HG03432 (cell line): ENCODE measurements around the gene ME1.
"Not testable (repeated sequence)": the region's sequence is repeated elsewhere in the genome, so short reads cannot be mapped to it uniquely, and the experiment has no call there.

Source experiments
- ATAC-seq: cut with Tn5 transposase; IDR thresholded peaks from one replicate; pipeline ENCODE4 v1.9.1; 2021; ENCODE audit warnings: mild to moderate bottlenecking, moderate library complexity; ENCODE audit not compliant: unreplicated experiment

ME1 gene

DNA sequence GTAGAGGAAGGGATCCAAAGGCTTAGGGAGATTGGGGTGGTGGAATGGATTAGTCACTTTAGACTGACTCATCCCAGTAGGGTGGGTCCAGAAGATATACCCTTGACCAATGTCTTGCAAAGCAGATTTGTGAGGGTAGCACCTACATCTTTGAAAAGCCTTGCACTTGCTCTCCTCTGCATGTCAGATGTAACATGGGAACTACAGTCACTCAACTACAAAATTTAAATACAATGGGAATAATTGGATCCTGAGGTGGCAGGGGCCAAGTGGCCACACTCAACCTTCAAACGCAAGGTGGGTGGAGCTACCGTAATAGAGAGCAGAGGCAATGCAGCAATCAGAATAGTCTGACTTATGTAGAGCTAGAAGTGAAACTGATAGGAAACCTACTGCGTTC, 71.2 kb downstream of the ME1 start:
- ATAC-seq: no peak

DNA sequence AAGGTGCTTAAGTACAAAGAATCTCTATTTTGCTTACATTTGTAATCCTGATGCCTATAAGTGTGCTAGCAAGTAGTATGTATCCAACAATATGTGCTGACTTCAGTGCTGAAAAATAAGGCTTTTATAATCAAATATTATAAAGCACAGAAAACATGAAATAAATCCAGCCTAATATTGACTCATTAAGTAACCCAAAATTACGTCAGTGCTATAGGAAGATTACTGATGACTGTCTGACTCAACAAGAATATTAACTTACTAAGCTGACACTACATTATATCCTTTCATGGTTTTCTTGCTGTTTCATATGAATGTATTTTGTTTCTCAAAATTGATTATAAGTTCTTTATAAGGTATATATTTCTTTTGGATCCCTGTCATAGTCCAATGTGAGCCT, 76.1 kb downstream of the ME1 start:
- no peak for ATAC-seq

DNA sequence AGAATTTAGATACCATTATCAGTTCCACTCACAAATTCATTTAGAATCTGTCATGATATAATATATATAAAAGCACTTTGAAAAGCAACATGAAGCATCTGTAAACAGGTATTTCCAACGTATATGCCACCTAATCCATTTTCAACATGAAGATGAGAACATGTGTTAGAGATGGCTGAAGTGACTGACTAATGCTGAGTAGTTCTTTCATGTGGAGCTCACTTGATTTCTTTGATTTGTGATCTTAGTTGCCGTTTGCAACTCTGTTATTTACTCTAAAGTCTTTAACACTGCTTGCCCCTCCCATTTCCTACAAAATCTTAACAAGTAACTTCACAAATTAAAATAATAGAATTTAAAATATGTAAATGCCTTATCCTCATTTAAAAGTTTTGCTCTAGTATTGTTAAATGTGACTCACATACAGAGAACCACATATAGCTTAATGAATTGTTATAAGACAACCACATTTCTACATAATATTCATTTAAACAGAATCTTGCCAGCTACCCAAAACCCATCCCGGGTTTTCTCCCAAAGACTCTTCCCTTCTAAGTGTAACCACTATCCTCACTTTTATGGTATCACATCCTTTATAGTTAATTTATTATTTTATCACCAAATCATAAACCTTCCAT, 78.3 kb downstream of the ME1 start:
- ATAC-seq: no peak

DNA sequence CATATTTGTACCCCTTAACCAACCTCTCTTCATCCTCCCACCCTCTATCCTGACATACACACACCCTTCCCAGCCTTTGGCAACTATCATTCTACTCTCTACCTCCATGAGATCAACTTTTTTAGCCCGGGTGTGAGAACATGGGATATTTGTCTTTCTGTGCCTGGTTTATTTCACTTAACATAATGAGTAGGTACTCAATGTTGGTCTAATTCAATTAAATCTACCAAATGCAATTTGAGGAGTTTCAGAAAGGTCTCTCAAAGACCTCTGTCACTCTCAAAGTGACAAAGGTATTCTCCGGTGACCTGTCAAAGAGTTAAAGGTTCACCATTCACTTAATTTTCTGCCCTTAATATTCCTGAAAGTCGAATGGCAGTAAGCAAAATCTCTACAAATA, 87.7 kb downstream of the ME1 start:
- ATAC-seq: no peak

DNA sequence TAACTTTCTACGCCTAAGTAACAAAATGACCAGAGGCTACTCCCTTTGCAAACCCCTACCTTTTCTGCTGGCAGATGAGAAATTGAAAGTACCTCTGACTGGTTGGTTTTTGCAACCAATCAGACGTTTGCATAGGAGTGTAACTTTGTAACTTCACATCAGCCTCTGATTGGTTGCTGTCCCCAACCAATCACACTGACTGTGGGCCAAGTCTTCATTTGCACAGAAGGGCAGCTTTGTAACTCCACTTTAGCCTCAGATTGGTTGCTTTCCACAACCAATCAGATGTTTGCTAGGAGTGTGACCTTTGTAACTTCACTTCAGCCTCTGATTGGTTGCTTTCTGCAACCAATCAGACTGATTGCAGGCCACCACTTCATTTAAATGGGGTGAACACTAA, 89.1 kb downstream of the ME1 start:
- ATAC-seq: no peak

DNA sequence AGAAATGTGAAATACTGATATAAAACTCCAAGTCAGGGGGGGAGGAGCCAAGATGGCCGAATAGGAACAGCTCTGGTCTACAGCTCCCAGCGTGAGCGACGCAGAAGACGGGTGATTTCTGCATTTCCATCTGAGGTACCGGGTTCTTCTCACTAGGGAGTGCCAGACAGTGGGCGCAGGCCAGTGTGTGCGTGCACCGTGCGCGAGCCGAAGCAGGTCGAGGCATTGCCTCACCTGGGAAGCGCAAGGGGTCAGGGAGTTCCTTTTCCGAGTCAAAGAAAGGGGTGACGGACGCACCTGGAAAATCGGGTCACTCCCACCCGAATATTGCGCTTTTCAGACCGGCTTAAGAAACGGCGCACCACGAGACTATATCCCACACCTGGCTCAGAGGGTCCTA, 96.9 kb downstream of the ME1 start:
- not testable (repeated sequence) for ATAC-seq

DNA sequence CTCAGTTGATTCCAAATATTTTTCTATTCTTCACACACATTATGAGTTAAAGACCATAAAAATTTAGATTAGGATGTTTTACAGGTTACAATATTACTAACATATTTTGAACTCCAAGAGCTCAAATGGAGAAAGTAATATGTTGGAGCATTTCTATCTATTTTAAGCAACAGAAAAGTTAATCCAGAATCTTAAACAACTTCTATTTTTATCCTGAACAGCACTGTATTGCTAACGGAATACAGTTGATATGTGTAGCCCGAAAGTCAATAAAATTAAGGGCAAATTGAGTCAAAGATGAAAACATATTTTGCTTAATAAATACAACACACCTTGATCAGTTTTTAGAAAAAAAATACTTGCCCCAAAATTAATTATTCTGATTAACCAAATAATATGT, 97.4 kb downstream of the ME1 start:
- ATAC-seq: no peak

DNA sequence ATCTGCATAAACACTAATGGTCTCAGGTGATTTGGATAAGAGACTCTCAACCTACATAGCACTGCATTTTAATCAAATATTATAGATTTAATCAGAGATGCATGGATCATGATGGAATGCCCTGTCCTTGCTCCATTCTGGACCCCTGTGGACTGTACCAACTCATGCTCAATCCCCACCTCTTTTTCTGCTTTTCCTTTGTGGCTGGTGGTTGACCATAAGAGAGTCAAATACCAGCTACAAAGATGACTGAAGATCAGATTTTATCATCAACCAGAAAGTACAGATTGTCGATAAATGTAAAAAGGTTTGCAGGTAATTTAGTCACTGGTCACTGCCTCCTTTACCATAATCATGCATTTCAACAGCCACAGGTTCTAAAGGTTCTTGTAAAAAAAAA, 116.2 kb downstream of the ME1 start:
- no peak for ATAC-seq

DNA sequence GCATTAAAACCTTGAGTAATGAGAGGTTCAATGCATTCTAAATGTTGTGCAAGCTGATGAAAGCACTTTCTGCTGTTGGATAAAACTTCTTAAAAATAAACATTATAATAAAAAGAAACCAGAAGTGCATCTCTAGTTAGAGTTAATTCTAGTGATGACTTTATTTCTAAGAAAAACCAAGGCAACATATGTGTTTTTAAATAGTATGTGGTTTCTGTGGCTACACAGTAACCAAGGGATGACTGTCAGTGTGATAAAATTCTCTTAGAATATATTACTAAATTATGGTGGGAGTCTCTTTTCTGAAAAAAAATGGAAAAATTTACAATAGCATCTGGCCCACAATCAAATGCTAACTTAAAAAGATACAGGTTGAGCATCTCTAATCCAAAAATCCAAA, 117.0 kb downstream of the ME1 start:
- ATAC-seq: peak; percentile 43

DNA sequence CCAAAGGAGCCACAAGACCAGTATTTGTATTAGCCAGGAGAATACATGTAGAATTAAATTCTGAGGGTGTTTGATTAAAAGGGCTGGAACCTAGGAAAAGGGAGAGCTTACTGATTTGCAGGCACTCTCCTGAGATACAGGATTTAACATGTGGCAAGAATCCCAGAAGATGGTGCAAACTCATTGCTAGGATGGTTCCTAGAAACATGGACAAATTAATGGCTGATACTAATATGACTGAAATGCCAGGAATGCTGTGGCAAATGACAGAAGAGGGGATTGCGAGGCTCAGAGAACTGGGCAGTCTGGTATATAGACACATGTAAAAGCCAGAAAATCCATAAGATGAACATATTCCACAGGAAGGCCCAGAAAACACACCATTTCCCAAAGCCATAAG, 119.6 kb downstream of the ME1 start:
- no peak for ATAC-seq

DNA sequence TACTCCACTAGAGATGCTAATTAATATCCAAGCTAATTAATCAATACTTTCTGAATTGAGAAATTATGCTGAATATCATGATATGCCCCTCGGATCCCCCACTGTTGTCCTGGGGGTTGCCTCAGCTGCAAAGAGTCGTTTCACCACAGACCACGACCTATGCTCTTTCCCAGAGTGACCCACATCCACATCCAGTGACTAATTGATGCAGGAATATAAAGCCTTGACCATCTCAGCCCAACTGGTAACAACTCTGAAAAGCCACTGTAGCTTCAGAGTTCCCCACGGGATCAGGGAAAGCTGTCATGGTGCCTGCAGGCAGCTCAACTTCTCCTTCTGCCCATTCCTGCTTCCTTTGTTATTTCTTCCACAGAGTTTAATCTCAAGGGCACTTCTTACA, 120.8 kb downstream of the ME1 start:
- no peak for ATAC-seq

DNA sequence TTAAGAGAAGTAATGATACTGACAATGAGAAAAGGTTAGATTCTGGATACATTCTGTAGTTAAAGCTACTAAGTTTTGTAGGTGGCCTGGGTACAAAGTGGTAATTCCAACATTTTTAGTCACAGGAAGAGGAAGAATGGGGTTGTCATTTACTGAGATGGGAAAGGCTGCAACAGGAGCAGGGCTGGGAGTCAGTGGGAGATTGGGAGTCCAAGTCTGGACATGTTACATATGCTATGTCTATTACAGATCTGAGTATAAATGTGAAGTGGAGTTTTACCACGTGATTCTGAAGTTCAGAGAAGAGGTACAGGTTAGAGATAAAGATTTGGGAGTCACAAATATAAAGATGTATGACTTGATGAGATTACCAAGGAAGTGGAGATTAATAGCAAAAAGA, 121.5 kb downstream of the ME1 start:
- no peak for ATAC-seq

DNA sequence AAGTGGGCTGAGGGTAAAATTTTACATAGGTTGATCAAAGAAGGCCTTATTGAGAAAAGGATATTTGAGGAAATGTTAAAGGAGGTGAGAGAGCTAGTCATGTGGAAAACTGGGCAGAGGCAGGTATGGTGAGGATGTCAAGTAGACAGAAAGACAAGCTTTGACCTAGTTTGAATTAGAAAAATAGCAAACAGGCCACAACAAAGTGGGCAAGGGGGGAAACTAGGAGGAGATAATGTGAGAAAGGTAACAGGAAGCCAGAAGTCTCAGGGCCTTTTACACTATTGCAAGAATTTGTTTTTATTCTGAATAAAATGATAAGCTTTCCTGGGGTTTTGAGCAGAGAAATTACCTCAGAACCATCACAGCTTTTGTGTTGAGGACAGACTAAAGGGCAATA, 122.0 kb downstream of the ME1 start:
- ATAC-seq: no peak

DNA sequence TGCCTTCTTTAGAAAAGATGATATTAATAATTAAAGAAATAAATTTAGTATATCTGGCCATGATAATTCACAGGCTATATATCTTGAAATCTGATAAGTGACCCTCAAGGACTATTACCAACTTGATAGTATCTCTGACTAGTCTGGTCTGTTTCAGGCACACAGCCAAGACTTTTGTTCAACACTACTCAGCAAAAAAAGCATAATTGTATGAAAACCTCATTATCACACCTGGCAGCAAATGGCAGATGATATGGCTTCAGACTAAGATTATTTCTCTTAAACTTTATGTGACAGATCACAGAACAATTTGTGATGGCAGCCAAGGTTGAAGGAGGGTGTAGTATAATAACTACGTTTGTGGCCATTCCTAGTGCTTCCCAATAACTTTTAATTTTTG, 123.0 kb downstream of the ME1 start:
- ATAC-seq: no peak

DNA sequence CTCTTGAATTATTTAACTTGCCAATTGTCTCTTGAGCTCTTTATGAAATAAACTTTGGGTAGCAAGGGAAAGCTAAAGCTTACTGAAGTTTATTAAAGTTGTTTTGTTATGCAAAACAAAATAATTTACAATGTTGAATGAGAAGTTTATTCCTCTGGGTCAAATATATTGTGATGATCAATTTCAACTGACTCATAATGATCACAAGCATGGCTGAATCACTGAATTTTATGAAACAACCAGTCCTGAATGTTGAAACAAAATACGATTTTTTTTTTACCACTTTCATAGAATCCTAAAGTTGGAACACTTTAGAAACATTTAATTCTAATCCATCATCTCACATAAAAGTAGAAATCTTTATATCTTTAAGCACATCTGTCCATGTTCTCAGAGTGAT, 127.4 kb downstream of the ME1 start:
- no peak for ATAC-seq

DNA sequence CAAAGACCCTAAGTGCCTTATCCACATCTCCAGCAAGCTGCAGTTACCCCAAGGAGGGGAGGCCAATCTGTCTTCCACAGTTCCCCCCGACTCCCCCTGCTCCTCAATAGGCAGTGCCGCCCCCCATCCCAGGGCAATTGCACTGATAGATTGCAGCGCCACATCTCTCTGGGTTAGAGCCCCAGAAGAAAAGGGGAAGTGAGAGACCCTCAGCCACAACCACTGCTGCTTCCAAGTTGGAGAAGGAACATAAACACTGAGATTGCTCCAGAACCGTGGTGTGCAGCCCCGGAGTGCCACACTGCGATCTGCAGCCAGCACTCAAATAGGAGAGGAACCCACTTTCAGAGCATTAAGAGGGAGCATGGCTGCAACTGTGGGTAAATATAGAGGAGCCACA, 136.2 kb downstream of the ME1 start:
- ATAC-seq: no peak

DNA sequence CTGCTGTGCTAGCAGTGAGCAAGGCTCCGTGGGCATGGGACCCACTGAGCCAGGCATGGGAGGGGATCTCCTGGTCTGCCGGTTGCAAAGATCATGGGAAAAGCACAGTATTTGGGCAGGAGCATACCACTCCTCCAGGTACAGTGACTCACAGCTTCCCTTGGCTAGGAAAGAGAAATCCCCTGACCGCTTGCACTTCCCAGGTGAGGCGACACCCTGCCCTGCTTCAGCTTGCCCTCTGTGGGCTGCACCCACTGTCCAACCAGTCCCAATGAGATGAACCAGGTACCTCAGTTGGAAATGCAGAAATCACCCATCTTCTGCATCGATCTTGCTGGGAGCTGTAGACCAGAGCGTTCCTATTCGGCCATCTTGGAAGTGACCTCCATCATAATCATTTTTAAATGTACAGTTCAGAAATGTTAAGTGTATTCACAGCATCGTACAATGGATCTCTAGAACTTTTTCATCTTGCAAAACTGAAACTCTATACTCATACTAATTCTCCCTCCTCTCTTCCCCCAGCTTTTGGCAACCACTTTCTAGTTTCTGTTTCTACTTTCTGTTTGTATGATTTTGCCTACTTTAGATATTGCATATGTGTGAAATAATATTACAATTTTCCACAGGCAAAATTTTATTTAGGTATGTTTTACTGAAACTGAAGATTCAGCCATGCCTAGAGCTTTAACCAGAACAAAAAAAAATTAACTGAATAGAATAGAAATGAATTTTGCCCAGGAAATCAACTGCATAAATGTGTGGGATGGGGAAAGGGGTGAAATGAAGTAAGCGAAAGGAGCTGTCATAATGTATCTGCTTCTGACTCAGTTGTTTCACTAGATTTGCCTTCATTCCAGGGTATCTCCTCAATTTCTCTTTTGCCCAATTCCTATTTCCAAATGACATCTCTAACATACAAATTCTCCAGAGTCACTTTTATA, 137.7 kb downstream of the ME1 start:
- ATAC-seq: peak; percentile 96

DNA sequence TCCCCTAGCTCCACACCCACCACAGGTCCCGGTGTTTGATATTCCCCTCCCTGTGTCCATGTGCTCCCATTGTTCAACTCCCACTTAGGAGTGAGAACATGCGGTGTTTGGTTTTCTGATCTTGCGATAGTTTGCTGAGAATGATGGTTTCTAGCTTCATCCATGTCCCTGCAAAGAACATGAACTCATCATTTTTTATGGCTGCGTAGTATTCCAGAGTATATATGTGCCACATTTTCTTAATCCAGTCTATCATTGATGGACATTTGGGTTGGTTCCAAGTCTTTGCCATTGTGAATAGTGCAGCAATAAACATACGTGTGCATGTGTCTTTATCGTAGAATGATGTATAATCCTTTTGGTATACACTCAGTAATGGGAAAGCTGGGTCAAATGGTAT, 143.6 kb downstream of the ME1 start:
- not testable (repeated sequence) for ATAC-seq

DNA sequence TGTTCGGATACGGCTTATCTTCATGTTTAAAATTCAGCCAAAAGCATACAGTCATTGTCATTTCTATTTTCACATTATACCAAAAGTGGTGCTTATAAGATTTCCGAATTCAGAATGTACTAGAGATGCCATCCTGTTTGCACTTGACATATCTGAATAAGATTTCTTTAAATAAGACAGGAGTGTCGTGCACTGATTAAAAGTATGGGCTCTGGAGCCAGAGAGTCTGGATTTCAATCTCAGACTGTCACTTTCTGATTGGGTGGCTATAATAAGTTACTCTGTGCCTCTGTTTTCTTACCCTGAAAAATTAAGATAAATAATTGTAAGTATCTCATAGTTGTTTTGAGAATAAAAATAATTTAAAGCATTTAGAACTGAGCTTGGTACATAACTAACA, 144.9 kb downstream of the ME1 start:
- ATAC-seq: no peak

DNA sequence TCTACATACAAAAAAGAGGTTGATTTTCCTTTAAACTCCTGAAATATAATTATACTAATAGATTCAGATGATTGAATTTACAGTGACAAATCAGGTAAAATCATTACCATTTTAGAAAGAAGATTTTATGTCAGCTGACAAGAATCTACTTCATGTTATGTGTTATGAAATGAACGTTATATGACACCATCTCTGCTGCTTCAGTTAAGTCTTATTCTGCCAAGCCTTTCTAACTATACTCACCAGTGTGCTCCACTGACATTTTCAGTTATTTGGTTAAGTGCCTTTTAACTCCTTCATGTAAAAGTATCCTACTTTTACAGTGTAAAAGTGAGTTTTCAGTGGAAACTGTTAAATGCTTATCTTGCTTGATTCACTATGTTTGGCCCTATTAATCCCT, 157.3 kb downstream of the ME1 start:
- no peak for ATAC-seq

DNA sequence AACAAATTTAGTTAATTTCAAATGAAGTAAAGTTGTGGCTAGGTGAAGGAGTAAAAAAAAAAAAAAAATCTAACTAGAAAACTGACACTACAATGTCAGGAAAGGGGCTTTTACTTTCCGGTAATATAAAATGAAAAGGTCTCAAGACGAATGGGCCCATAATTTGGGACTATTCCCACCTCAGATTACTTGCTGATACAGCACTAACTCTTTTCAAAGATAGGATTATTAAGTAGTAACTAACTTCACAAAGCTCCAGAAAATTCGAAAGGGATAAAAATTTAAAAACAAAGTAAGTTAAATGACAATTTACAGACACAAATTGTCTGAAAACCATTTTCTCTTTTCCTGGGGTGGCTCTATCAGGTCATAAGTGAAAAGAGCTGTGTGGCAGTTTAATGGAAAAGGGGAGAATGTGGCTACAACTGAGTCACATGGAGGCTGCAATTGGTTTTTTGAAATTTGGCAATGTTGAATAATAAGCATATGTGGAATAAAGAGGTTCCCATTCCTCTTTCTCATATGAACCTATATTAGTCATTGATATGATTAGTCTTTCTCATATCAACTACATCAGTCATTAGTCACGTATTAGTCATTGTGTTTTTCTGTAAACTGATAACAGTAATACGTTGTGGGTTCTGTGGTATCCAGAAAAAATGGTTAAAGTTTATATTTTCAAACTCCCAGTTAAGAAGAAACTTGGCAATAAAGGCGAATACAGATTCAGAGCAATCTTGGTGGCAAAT, 159.7 kb downstream of the ME1 start:
- peak; percentile 77 for ATAC-seq

DNA sequence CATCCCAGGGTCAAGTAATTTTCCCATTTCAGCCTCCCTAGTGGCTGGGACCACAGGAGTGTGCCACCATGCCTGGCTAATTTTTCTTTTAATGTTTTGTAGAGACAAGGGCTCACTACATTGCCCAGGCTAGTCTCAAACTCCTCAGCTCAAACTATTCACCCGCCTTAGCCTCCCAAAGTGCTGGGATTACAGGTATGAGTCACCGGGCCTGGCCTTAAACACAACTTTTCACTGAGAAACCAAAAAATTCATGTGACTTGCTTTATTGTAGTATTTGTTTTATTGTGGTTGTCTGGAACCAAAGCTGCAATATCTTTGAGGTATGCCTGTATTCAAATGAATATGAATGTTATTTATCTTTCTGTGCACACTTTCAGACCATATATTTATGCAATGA, 165.5 kb downstream of the ME1 start:
- peak; percentile 51 for ATAC-seq
